ENCODE results near the gene SHFL. TPM values are rescaled to one million over a fixed set of nuclear protein-coding genes. Genes with fewer than 3 reads are reported as not detected.

Gene SHFL
- total and polyA plus RNA-seq, 2 of the 4 experiments (the other 2 are of a cell fraction): 9.0 to 32.1 TPM

DNA sequence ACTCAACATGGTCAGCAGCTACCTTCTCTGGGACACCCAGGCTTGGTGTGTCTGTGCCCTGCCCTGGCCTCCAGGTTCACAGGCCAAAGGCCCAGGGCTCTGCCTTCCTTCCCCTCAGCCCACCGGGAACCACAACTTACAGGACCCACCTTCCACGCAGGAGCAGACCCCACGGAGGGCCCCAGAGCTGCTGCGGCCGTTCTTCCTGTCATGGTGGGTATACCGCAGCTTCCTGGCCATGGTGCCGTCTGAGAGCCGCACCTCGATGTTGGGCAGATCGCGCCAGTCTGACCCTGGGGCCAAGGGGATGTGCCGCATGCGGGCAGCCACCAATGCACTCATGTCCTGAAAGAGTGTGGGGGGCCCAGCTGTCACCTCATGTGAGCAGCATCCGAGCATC lies 50.8 kb downstream of the SHFL start (continued):
- TF ChIP-seq SMC3 (IDR thresholded peaks at IDR 0.05; ENCODE audit: low read depth, low read length) (no peak), CHD1 (IDR thresholded peaks at IDR 0.05; ENCODE audit: low read depth, low read length) (no peak), RFX5 (IDR thresholded peaks at IDR 0.05; ENCODE audit: low read depth, low read length) (no peak)

DNA sequence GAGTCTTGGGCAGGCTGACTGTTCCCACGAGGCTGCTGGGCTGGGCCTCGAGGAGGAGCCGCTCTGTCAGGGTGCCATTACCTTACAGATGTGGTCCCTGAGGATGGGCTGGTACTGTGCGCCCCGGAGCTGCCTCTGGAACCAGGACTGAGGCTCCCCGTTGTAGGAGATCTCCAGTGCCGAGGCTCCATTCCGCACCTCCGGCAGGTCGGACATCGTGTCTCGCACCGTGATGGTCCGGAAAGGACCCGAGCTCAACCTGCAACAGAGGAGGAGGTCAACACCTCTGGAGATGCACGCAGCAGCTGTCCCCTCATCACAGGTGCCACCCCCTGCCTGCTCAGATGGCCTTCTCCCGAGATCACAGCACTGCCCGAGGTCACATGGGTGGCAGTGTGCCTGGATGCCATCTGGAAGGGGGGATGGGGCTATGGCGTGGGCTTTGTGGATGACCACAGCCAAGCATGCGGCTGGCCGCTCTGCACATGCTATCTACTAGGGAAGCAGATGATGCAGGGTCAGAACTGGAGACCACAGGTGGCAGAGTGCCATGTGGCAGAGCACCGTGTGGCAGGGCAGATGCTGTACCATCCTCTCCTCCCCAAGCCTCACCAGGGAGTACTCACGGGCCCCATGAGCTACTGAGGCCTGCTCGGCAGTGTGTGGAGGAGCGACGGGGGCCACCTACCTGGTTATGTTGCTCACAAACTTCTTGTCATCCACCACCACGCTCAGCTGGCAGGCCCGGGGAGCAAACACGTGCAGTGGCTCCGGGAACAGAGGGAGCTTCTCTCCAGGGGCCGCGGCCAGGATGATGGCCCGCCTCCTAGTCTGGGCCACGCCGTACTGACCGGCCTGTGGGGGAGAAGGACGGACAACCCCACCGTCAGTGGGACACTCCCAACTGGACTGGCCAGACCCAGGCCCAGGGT lies 51.9 kb downstream of the SHFL start:
- Histone ChIP-seq H3K56ac (ENCODE audit: extremely low read depth, insufficient read depth, low read length) (no peak overlapping the region), H3K9me3 (ENCODE audit: control insufficient read depth, insufficient read depth, low read length) (no peaks in the 10 kb centered on the region), H2BK120ac (ENCODE audit: low read depth, low read length) (no peak overlapping the region), H4K8ac (ENCODE audit: low read depth in 2 of 2, low read length in 2 of 2) (no peak overlapping the region), H3K4ac (ENCODE audit: low read depth, low read length) (no peak overlapping the region), H3K23ac (ENCODE audit: low read depth, low read length) (no peak overlapping the region), H2BK15ac (ENCODE audit: low read depth, low read length) (no peak overlapping the region), H2AFZ (replicated peaks; ENCODE audit: low read length, poor library complexity) (peak overlapping the region; percentile 48), H2BK20ac (ENCODE audit: low read depth, low read length) (no peak overlapping the region), H4K91ac (ENCODE audit: insufficient read depth, low read depth, low read length) (no peak overlapping the region), H3K9ac (ENCODE audit: low read depth, low read length) (no peak overlapping the region), H3K4me2 (ENCODE audit: low read depth, low read length) (no peak overlapping the region), H3K36me3 (ENCODE audit: control insufficient read depth, insufficient read depth, low read length) (peaks cover 82% of the 10 kb centered on the region), H2BK5ac (ENCODE audit: low read depth, low read length, poor library complexity, severe bottlenecking) (no peak overlapping the region), H3K18ac (ENCODE audit: low read depth, low read length) (no peak overlapping the region), H2AK9ac (replicated peaks; ENCODE audit: low read depth, low read length, poor library complexity) (no peak overlapping the region), H4K20me1 (ENCODE audit: insufficient read depth, low read length) (no peaks in the 10 kb centered on the region; the same call in 1 of the 2 replicates), H2AK5ac (ENCODE audit: low read depth, low read length) (no peak overlapping the region), H3K27me3 (ENCODE audit: control insufficient read depth, insufficient read depth, low read length) (no peaks in the 10 kb centered on the region), H4K5ac (ENCODE audit: low read depth, low read length) (no peak overlapping the region), H3K14ac (replicated peaks; ENCODE audit: low read depth, low read length) (no peak overlapping the region), H3K79me1 (ENCODE audit: low read depth in 1 of 2, low read length in 2 of 2) (peaks cover 6% of the 10 kb centered on the region in 2 experiments; a peak in 3 of 4 replicates), H3K9me1 (ENCODE audit: insufficient read depth, low read length) (peaks cover 3% of the 10 kb centered on the region), H3K4me3 (ENCODE audit: insufficient read depth, low read depth, low read length) (no peak overlapping the region), H3K4me1 (ENCODE audit: control insufficient read depth, insufficient read depth, low read length) (no peaks in the 10 kb centered on the region), H3K27ac (ENCODE audit: insufficient read depth, low read length) (no peak overlapping the region)
- DNase-seq: no peak
- TF ChIP-seq FOS (IDR thresholded peaks at IDR 0.05; ENCODE audit: low read depth, low read length): no peak
- no peak for TF ChIP-seq MAZ (IDR thresholded peaks at IDR 0.05; ENCODE audit: borderline replicate concordance, low read depth, low read length)
- TF ChIP-seq CHD1 (IDR thresholded peaks at IDR 0.05; ENCODE audit: low read depth, low read length): no peak
- no peak for TF ChIP-seq MAFK (IDR thresholded peaks at IDR 0.05; ENCODE audit: low read depth, low read length)
- no peak for TF ChIP-seq MXI1 (IDR thresholded peaks at IDR 0.05; ENCODE audit: borderline replicate concordance, low read depth, low read length)
- no peak for TF ChIP-seq RFX5 (IDR thresholded peaks at IDR 0.05; ENCODE audit: low read depth, low read length)
- no peak for TF ChIP-seq SMC3 (IDR thresholded peaks at IDR 0.05; ENCODE audit: low read depth, low read length)
- TF ChIP-seq ELK1 (IDR thresholded peaks at IDR 0.05; ENCODE audit: borderline replicate concordance, low read depth, low read length): no peak
- no peak for TF ChIP-seq USF2 (IDR thresholded peaks at IDR 0.05; ENCODE audit: low read depth, low read length)
- TF ChIP-seq NFE2L2 (IDR thresholded peaks at IDR 0.05; ENCODE audit: low read depth, low read length): no peak
- no peak for TF ChIP-seq POLR2A (IDR thresholded peaks at IDR 0.05; ENCODE audit: low read depth, low read length)
- no peak for TF ChIP-seq RCOR1 (IDR thresholded peaks at IDR 0.05; ENCODE audit: insufficient replicate concordance, low read length)
- TF ChIP-seq CEBPB (IDR thresholded peaks at IDR 0.05; ENCODE audit: low read depth, low read length): no peak
- intact Hi-C loops (cut with micrococcal nuclease) (no loop called here), dilution Hi-C loops (cut with HindIII; ENCODE audit: low sequenced_read_pairs, unreplicated experiment) (no loop called here), in situ Hi-C loops (cut with MboI; ENCODE audit: low sequenced_read_pairs) (no loop called here)
- CTCF ChIA-PET: no interaction called here
- POLR2A ChIA-PET (ENCODE audit: unreplicated experiment): no interaction called here
- no TSS peak for BruUV-seq (replicated peaks)
- WGBS, 2 experiments (ENCODE audit: extremely low coverage in 2 of 2, insufficient read length in 1 of 2): 97% methylated on average over 25 of the region's 38 CpGs; no CpG with 5 or more reads in 1 of the 2 experiments
- ATAC-seq (ENCODE audit: low read depth): no peak

Data from IMR-90 (cell line).